Smooth muscle cell (in vitro differentiated cells): ENCODE measurements around the gene MEX3C. TPM values are rescaled to one million over a fixed set of nuclear protein-coding genes. Genes with fewer than 3 reads are reported as not detected.

Source experiments
- DNase-seq: peaks from one replicate; lab custom pipeline; 2025; ENCODE audit not compliant: unreplicated experiment; lab: John Stamatoyannopoulos, UW
- H2AFZ ChIP-seq: fragments of 200-600 bp; sonication (generic); 2 replicates; pipeline ENCODE4 v1.6.0; 2016; ENCODE audit warnings: antibody characterized with exemption, low read depth, mild to moderate bottlenecking
- H3F3A ChIP-seq: fragments of 200-600 bp; sonication (generic); 2 replicates; pipeline ENCODE4 v1.6.0; 2017; ENCODE audit warnings: antibody characterized with exemption, low read depth
- H3K27ac ChIP-seq: fragments of 200-600 bp; sonication (generic); 2 replicates; pipeline ENCODE4 v1.5.1; 2016; ENCODE audit warnings: low read depth, mild to moderate bottlenecking
- H3K27me3 ChIP-seq: fragments of 200-600 bp; sonication (generic); 2 replicates; pipeline ENCODE4 v1.6.1; 2016; ENCODE audit warnings: low read depth, mild to moderate bottlenecking
- H3K36me3 ChIP-seq: fragments of 200-600 bp; sonication (generic); 2 replicates; pipeline ENCODE4 v1.5.1; 2016; ENCODE audit warnings: low read depth
- H3K4me1 ChIP-seq: fragments of 200-600 bp; sonication (generic); 2 replicates; pipeline ENCODE4 v1.5.1; 2016; ENCODE audit warnings: low read depth
- H3K4me2 ChIP-seq: fragments of 200-600 bp; sonication (generic); 2 replicates; pipeline ENCODE4 v1.6.0; 2016; ENCODE audit warnings: mild to moderate bottlenecking
- H3K4me3 ChIP-seq: fragments of 200-600 bp; sonication (generic); 2 replicates; pipeline ENCODE4 v1.5.1; 2016; ENCODE audit warnings: mild to moderate bottlenecking
- H3K79me2 ChIP-seq: fragments of 200-600 bp; sonication (generic); 2 replicates; pipeline ENCODE4 v1.6.0; 2016; ENCODE audit warnings: low read depth, mild to moderate bottlenecking
- H3K9ac ChIP-seq: fragments of 200-600 bp; sonication (generic); 2 replicates; pipeline ENCODE4 v1.6.0; 2016; ENCODE audit warnings: low read depth
- H3K9me3 ChIP-seq: fragments of 200-600 bp; sonication (generic); replicated peaks from 2 replicates; pipeline ENCODE4 v1.5.1; 2016; ENCODE audit warnings: low read depth
- H4K20me1 ChIP-seq: fragments of 200-600 bp; sonication (generic); 2 replicates; pipeline ENCODE4 v1.6.0; 2016; ENCODE audit warnings: low read depth
- WGBS: methylation state at CpG from one replicate; pipeline ENCODE4 v1.1.7; 2016; ENCODE audit warnings: low lambda C conversion rate; 5-methylcytosine and 5-hydroxymethylcytosine counted together
- polyA plus RNA-seq: library from polyadenylated mRNA; unstranded; fragments of >200 nt; fragmentation: Nextera tagmentation; extraction: Ambion mirVana; gene quantifications from 2 replicates; pipeline ENCODE4 v1.2.1, GENCODE V29; 2016
- total RNA-seq: library from RNA; depleted of rRNA; stranded (reverse); fragments of >200 nt; gene quantifications from 2 replicates; pipeline ENCODE4 v1.2.3, GENCODE V29; 2014
- TF ChIP-seq, protein P1 (sequence below): fragments of 200-600 bp; sonication (generic); IDR thresholded peaks from 2 replicates; pipeline ENCODE4 v1.5.1; 2017; ENCODE audit warnings: borderline replicate concordance, mild to moderate bottlenecking, antibody characterized with exemption; ENCODE audit not compliant: insufficient read depth, poor library complexity, severe bottlenecking

The MEX3C gene
- total and polyA plus RNA-seq, 2 experiments from 2014 or later = 34.4 to 81.4 TPM

DNA sequence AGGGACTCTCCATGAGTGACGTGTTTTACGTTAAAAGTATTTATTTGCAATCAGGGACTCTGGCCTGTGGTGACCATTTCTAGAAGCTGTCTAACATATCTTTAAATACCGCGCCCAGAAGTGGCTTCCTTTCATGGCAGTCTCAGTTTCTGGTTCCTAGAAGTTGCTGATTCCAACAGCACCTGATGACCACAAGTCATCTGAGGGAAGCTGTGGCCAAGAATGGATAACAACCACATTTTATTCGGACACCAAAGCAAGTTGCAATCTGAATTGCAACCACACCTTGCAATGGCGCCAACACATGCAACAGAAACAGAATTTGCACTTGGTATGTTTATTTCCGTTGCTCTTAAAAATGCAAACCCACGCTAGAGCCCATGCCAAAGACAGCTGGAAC lies 33.1 kb downstream of the MEX3C start:
- Histone ChIP-seq H3K9ac (no peak overlapping the region), H4K20me1 (peaks cover 8% of the 10 kb centered on the region), H3K4me2 (no peak overlapping the region), H3K4me3 (no peak overlapping the region), H3K4me1 (peaks cover 8% of the 10 kb centered on the region), H2AFZ (no peak overlapping the region), H3F3A (peaks cover 2% of the 10 kb centered on the region), H3K79me2 (no peaks in the 10 kb centered on the region), H3K27me3 (no peaks in the 10 kb centered on the region), H3K9me3 (no peaks in the 10 kb centered on the region), H3K27ac (no peak overlapping the region), H3K36me3 (no peaks in the 10 kb centered on the region)
- 92% methylated on average over 8 of the region's 8 CpGs for WGBS
- DNase-seq = no peak
- TF ChIP-seq, protein P1, sequence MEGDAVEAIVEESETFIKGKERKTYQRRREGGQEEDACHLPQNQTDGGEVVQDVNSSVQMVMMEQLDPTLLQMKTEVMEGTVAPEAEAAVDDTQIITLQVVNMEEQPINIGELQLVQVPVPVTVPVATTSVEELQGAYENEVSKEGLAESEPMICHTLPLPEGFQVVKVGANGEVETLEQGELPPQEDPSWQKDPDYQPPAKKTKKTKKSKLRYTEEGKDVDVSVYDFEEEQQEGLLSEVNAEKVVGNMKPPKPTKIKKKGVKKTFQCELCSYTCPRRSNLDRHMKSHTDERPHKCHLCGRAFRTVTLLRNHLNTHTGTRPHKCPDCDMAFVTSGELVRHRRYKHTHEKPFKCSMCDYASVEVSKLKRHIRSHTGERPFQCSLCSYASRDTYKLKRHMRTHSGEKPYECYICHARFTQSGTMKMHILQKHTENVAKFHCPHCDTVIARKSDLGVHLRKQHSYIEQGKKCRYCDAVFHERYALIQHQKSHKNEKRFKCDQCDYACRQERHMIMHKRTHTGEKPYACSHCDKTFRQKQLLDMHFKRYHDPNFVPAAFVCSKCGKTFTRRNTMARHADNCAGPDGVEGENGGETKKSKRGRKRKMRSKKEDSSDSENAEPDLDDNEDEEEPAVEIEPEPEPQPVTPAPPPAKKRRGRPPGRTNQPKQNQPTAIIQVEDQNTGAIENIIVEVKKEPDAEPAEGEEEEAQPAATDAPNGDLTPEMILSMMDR = no peak

DNA sequence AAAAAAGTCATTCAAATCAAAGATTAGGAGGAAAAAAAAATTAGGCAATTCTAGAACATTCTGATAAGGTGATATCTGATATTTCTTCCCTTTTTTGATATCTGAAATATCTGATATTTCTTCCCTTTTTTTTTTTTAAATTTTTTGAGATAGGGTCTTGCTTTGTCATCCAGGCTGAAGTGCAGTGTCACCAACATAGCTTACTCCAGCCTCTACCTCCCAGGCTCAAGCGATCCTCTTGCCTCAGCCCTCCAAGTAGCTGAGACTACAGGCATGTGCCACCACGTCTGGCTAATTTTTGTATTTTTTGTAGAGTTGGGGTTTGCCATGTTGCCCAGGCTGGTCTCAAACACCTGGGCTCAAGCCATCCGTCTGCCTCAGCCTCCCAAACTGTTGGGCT lies 33.9 kb downstream of the MEX3C start:
- H4K20me1 ChIP-seq = peaks cover 1% of the 10 kb centered on the region
- peaks cover 2% of the 10 kb centered on the region for H3F3A ChIP-seq
- no peaks in the 10 kb centered on the region for H3K9me3 ChIP-seq
- no peak overlapping the region for H3K4me2 ChIP-seq
- no peaks in the 10 kb centered on the region for H3K79me2 ChIP-seq
- whole genome bisulfite sequencing = 94% methylated on average over 3 of the region's 3 CpGs
- no peak overlapping the region for H3K4me3 ChIP-seq
- TF ChIP-seq, protein P1 = no peak
- no peak overlapping the region for H3K9ac ChIP-seq
- DNase-seq = no peak
- H3K36me3 ChIP-seq = no peaks in the 10 kb centered on the region
- H2AFZ ChIP-seq = no peak overlapping the region
- peaks cover 8% of the 10 kb centered on the region for H3K4me1 ChIP-seq
- no peaks in the 10 kb centered on the region for H3K27me3 ChIP-seq
- no peak overlapping the region for H3K27ac ChIP-seq

DNA sequence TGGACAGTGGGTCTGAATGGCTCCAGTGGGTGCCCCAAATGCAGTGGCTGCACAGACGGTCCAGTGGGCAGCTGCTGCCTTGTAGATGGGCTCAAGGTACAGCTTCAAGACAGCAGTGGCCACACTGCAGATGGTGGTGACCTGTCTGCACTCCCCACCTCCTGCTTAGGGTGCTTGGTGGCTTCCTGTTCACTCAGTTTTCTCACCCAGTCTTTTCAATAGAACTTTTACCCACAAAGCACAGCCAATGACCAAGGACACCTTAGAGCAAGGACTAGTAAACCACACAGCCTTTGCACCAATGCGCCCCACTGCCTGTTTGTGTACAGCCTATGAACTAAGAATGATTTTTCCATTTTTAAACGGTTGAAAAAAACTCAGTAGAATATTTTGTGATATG lies 34.9 kb downstream of the MEX3C start:
- H3K36me3 ChIP-seq = no peaks in the 10 kb centered on the region
- peaks cover under 1% of the 10 kb centered on the region for H3F3A ChIP-seq
- DNase-seq = no peak
- no peak overlapping the region for H2AFZ ChIP-seq
- no peak overlapping the region for H3K4me2 ChIP-seq
- WGBS = 83% methylated on average over 3 of the region's 3 CpGs
- no peak overlapping the region for H3K9ac ChIP-seq
- no peaks in the 10 kb centered on the region for H3K27me3 ChIP-seq
- no peak overlapping the region for H3K4me3 ChIP-seq
- H3K79me2 ChIP-seq = no peaks in the 10 kb centered on the region
- TF ChIP-seq, protein P1 = no peak
- peaks cover 8% of the 10 kb centered on the region for H3K4me1 ChIP-seq
- no peaks in the 10 kb centered on the region for H3K9me3 ChIP-seq
- no peak overlapping the region for H3K27ac ChIP-seq
- H4K20me1 ChIP-seq = no peaks in the 10 kb centered on the region

DNA sequence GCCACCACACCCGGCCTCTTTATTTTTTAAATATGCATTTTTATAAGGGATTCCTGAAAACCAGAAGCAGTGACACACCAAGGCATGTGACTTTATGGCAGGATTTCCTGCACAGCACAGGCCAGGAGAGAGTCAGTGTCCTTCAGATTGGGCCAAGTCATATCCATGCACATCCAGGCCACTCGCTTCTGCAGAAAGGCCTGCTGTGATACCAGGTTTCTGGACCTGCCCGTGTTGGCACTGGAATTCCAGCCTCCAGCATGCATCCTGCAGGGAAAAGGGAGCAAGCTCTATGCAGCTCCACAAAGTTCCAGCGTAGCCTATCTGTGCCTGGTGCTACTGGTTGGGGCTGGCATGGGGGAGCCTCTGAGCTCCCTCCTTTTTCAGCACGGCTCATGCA lies 36.8 kb downstream of the MEX3C start:
- H3K9me3 ChIP-seq = no peaks in the 10 kb centered on the region
- H3K79me2 ChIP-seq = no peaks in the 10 kb centered on the region
- H3K4me2 ChIP-seq = no peak overlapping the region
- no peak overlapping the region for H3K27ac ChIP-seq
- WGBS = 95% methylated on average over 5 of the region's 5 CpGs
- H3F3A ChIP-seq = no peaks in the 10 kb centered on the region
- no peak for DNase-seq
- TF ChIP-seq, protein P1 = no peak
- H2AFZ ChIP-seq = no peak overlapping the region
- H3K4me1 ChIP-seq = peaks cover 8% of the 10 kb centered on the region
- no peak overlapping the region for H3K9ac ChIP-seq
- H3K36me3 ChIP-seq = no peaks in the 10 kb centered on the region
- no peak overlapping the region for H3K4me3 ChIP-seq
- no peaks in the 10 kb centered on the region for H4K20me1 ChIP-seq
- H3K27me3 ChIP-seq = no peaks in the 10 kb centered on the region
